H9 (cell line): ENCODE results near the gene GRIN2A. TPM values are rescaled to one million over a fixed set of nuclear protein-coding genes. Genes with fewer than 3 reads are reported as not detected.

ENCODE experiments used
- DNase-seq: peaks from one replicate; pipeline ENCODE4 v3.0.0-alpha.2; 2017
- H2AFZ ChIP-seq: one replicate; pipeline ENCODE4 v1.6.1; 2013; ENCODE audit warnings: mild to moderate bottlenecking, low read length, control low read depth, moderate library complexity
- H2AK5ac ChIP-seq: 2 replicates; pipeline ENCODE4 v1.6.1; 2013; ENCODE audit warnings: low read length, control low read depth, mixed read lengths; ENCODE audit not compliant: insufficient read length
- H2BK120ac ChIP-seq: one replicate; pipeline ENCODE4 v1.6.1; 2013; ENCODE audit warnings: low read depth, mild to moderate bottlenecking, low read length, control low read depth, inconsistent platforms; ENCODE audit not compliant: poor library complexity, severe bottlenecking
- H2BK12ac ChIP-seq: 2 replicates; pipeline ENCODE4 v1.6.1; 2013; ENCODE audit warnings: low read length, control low read depth, mixed read lengths, low read depth; ENCODE audit not compliant: insufficient read length
- H2BK15ac ChIP-seq: 2 replicates; pipeline ENCODE4 v1.6.1; 2013; ENCODE audit warnings: low read depth, low read length, control low read depth
- H2BK20ac ChIP-seq: one replicate; pipeline ENCODE4 v1.6.1; 2013; ENCODE audit warnings: low read depth, mild to moderate bottlenecking, low read length, control low read depth, inconsistent platforms; ENCODE audit not compliant: poor library complexity, severe bottlenecking
- H2BK5ac ChIP-seq: 2 replicates; pipeline ENCODE4 v1.6.1; 2013; ENCODE audit warnings: low read length, control low read depth, mixed read lengths; ENCODE audit not compliant: insufficient read length
- H3K14ac ChIP-seq: 2 replicates; pipeline ENCODE4 v1.6.1; 2013; ENCODE audit warnings: low read length, control low read depth; ENCODE audit not compliant: insufficient read depth
- H3K18ac ChIP-seq: 2 replicates; pipeline ENCODE4 v1.6.1; 2013; ENCODE audit warnings: low read depth, mild to moderate bottlenecking, mixed read lengths, low read length, control low read depth; ENCODE audit not compliant: insufficient read length
- H3K23ac ChIP-seq: 2 replicates; pipeline ENCODE4 v1.6.1; 2013; ENCODE audit warnings: low read length, control low read depth, mixed read lengths, low read depth; ENCODE audit not compliant: insufficient read length
- H3K23me2 ChIP-seq: 2 replicates; pipeline ENCODE4 v1.6.1; 2013; ENCODE audit warnings: low read depth, mild to moderate bottlenecking, mixed read lengths, low read length, control low read depth; ENCODE audit not compliant: insufficient read length, poor library complexity, severe bottlenecking
- H3K27ac ChIP-seq: 2 replicates; pipeline ENCODE4 v1.5.1; 2013; ENCODE audit warnings: low read length, control low read depth, mixed read lengths, low read depth; ENCODE audit not compliant: insufficient read length
- H3K27me3 ChIP-seq: 2 replicates; pipeline ENCODE4 v1.6.1; 2013; ENCODE audit warnings: low read length, control low read depth, inconsistent platforms; ENCODE audit not compliant: insufficient read depth
- H3K4ac ChIP-seq: 2 replicates; pipeline ENCODE4 v1.6.1; 2013; ENCODE audit warnings: low read depth, mild to moderate bottlenecking, control low read depth, inconsistent platforms, low read length, moderate library complexity
- H3K4me1 ChIP-seq: 2 replicates; pipeline ENCODE4 v1.6.1; 2013; ENCODE audit warnings: low read length, control low read depth, inconsistent platforms; ENCODE audit not compliant: insufficient read depth
- H3K4me2 ChIP-seq: 2 replicates; pipeline ENCODE4 v1.6.1; 2013; ENCODE audit warnings: low read length, control low read depth, mixed read lengths; ENCODE audit not compliant: insufficient read length, insufficient read depth
- H3K56ac ChIP-seq: 2 replicates; pipeline ENCODE4 v1.6.1; 2013; ENCODE audit warnings: low read depth, mild to moderate bottlenecking, mixed read lengths, low read length, control low read depth; ENCODE audit not compliant: insufficient read length
- H3K79me1 ChIP-seq: 2 replicates; pipeline ENCODE4 v1.6.1; 2013; ENCODE audit warnings: low read depth, mild to moderate bottlenecking, moderate library complexity, low read length, control low read depth, inconsistent platforms; ENCODE audit not compliant: insufficient read depth, poor library complexity, severe bottlenecking
- H3K79me2 ChIP-seq: 2 replicates; pipeline ENCODE4 v1.6.1; 2013; ENCODE audit warnings: low read length, control low read depth, inconsistent platforms; ENCODE audit not compliant: insufficient read depth
- H3K9ac ChIP-seq: 2 replicates; pipeline ENCODE4 v1.6.1; 2013; ENCODE audit warnings: low read length, control low read depth, mixed read lengths; ENCODE audit not compliant: insufficient read length; ENCODE audit errors: extremely low read depth
- H3K9me3 ChIP-seq: one replicate; pipeline ENCODE4 v1.6.1; 2013; ENCODE audit warnings: low read depth, low read length, inconsistent platforms; ENCODE audit not compliant: control insufficient read depth
- H3T11ph ChIP-seq: one replicate; pipeline ENCODE4 v1.6.1; 2013; ENCODE audit warnings: mild to moderate bottlenecking, low read length, control low read depth, inconsistent platforms
- H4K20me1 ChIP-seq: one replicate; pipeline ENCODE4 v1.6.1; 2013; ENCODE audit not compliant: control insufficient read depth, insufficient read length, insufficient read depth
- H4K5ac ChIP-seq: 2 replicates; pipeline ENCODE4 v1.6.1; 2013; ENCODE audit warnings: low read depth, mild to moderate bottlenecking, mixed read lengths, low read length, control low read depth; ENCODE audit not compliant: insufficient read length
- H4K8ac ChIP-seq: replicated peaks from 2 replicates; pipeline ENCODE4 v1.6.1; 2013; ENCODE audit warnings: low read length, control low read depth, mixed read lengths, low read depth; ENCODE audit not compliant: insufficient read length
- H4K91ac ChIP-seq: 2 replicates; pipeline ENCODE4 v1.6.1; 2013; ENCODE audit warnings: low read depth, mild to moderate bottlenecking, moderate library complexity, mixed read lengths, low read length, control low read depth; ENCODE audit not compliant: insufficient read length
- H3K27ac Mint-ChIP-seq, 3 experiments: 2 replicates in 2 of 3; 3 replicates in 1 of 3; pipeline ENCODE4 v1.8.0; 2020 to 2021; ENCODE audit warnings: mixed read lengths in 3 of 3, mild to moderate bottlenecking in 1 of 3, moderate library complexity in 1 of 3
- H3K27me3 Mint-ChIP-seq: 2 replicates; pipeline ENCODE4 v1.8.0; 2021; ENCODE audit warnings: low read depth, mild to moderate bottlenecking, moderate library complexity, mixed read lengths
- H3K36me3 Mint-ChIP-seq, 3 experiments: 2 replicates in 2 of 3; 3 replicates in 1 of 3; pipeline ENCODE4 v1.8.0; 2020 to 2021; ENCODE audit warnings: low read depth in 3 of 3, mixed read lengths in 3 of 3; ENCODE audit not compliant: insufficient read depth in 1 of 3
- H3K4me1 Mint-ChIP-seq, 2 experiments: 2 replicates each; pipeline ENCODE4 v1.8.0; 2020; ENCODE audit warnings: mixed read lengths in 2 of 2
- H3K4me3 Mint-ChIP-seq, 2 experiments: 2 replicates in 1 of 2; 3 replicates in 1 of 2; pipeline ENCODE4 v1.8.0; 2020 to 2021; ENCODE audit warnings: mild to moderate bottlenecking in 2 of 2, mixed read lengths in 2 of 2, moderate library complexity in 1 of 2
- H3K9me3 Mint-ChIP-seq, 2 experiments: 2 replicates in 1 of 2; 3 replicates in 1 of 2; pipeline ENCODE4 v1.8.0; 2020; ENCODE audit warnings: mild to moderate bottlenecking in 2 of 2, mixed read lengths in 2 of 2, moderate library complexity in 1 of 2
- WGBS: extraction: QIAGEN DNeasy Blood & Tissue Kit; methylation state at CpG from one replicate; pipeline ENCODE4 v1.1.7; 2013; ENCODE audit warnings: missing lambda C conversion rate, low lambda C conversion rate, mixed read lengths; ENCODE audit not compliant: insufficient read length; ENCODE audit errors: extremely low coverage; 5-methylcytosine and 5-hydroxymethylcytosine counted together
- total RNA-seq: library from RNA; stranded (reverse); gene quantifications from 2 replicates; pipeline ENCODE4 v1.2.1, GENCODE V29; 2021
- TF ChIP-seq, protein P1 (sequence below): fragments of 200-600 bp; sonication (generic); conservative IDR thresholded peaks from 3 replicates; pipeline ENCODE4 v1.8.0; 2021; ENCODE audit warnings: antibody characterized with exemption, mild to moderate bottlenecking

The GRIN2A gene
- total RNA-seq, 1 experiment from 2014 or later: 1.5 TPM

DNA sequence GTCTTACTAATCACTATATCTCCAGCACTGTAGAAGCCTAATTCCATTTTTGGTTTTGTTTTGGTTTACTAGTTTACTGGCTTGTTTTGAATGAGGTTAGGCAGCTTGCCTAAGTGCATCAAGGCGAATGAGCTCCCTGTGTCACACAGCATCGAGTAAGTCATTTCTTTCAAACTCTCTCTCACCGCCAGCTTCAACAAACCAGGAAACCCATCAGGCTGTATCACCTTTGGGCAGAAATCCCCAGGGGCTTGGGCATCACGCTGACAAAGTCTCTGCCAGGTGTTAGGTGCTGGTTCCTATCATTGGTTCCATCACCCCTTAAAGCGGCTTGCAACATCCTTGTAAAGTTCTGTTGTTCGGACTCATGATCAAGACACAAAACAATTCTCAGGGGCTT, 226.6 kb downstream of the GRIN2A start:
- no peaks in the 10 kb centered on the region for H3K79me1 ChIP-seq
- no peaks in the 10 kb centered on the region for H3K9me3 ChIP-seq
- no peak overlapping the region for H2AK5ac ChIP-seq
- no peaks in the 10 kb centered on the region for H3K23me2 ChIP-seq
- no peak overlapping the region for H2BK15ac ChIP-seq
- no peak overlapping the region for H2AFZ ChIP-seq
- H2BK20ac ChIP-seq: no peak overlapping the region
- no peak overlapping the region for H3K14ac ChIP-seq
- H3K56ac ChIP-seq: no peak overlapping the region
- Mint-ChIP-seq H3K27ac (no peak overlapping the region), H3K4me1 (peaks cover 29 to 33% of the 10 kb centered on the region in 2 experiments), H3K36me3 (no peaks in the 10 kb centered on the region), H3K4me3 (no peak overlapping the region), H3K27me3 (peaks cover 56% of the 10 kb centered on the region), H3K9me3 (no peaks in the 10 kb centered on the region)
- WGBS: no CpG with 5 or more reads among the region's 6 CpGs
- TF ChIP-seq, protein P1, sequence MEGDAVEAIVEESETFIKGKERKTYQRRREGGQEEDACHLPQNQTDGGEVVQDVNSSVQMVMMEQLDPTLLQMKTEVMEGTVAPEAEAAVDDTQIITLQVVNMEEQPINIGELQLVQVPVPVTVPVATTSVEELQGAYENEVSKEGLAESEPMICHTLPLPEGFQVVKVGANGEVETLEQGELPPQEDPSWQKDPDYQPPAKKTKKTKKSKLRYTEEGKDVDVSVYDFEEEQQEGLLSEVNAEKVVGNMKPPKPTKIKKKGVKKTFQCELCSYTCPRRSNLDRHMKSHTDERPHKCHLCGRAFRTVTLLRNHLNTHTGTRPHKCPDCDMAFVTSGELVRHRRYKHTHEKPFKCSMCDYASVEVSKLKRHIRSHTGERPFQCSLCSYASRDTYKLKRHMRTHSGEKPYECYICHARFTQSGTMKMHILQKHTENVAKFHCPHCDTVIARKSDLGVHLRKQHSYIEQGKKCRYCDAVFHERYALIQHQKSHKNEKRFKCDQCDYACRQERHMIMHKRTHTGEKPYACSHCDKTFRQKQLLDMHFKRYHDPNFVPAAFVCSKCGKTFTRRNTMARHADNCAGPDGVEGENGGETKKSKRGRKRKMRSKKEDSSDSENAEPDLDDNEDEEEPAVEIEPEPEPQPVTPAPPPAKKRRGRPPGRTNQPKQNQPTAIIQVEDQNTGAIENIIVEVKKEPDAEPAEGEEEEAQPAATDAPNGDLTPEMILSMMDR: no peak
- H3K18ac ChIP-seq: no peak overlapping the region
- H3K4me1 ChIP-seq: no peaks in the 10 kb centered on the region; the same call in 1 of the 2 replicates
- H3K23ac ChIP-seq: no peak overlapping the region
- no peak overlapping the region for H4K91ac ChIP-seq
- no peak overlapping the region for H3K9ac ChIP-seq
- no peak overlapping the region for H2BK12ac ChIP-seq
- H2BK5ac ChIP-seq: no peak overlapping the region
- H3T11ph ChIP-seq: no peak overlapping the region
- no peak overlapping the region for H3K4me2 ChIP-seq
- no peaks in the 10 kb centered on the region; the same call in 1 of the 2 replicates for H3K27me3 ChIP-seq
- no peaks in the 10 kb centered on the region for H3K79me2 ChIP-seq
- H3K4ac ChIP-seq: no peak overlapping the region
- no peak overlapping the region for H4K5ac ChIP-seq
- no peak overlapping the region for H3K27ac ChIP-seq
- peaks cover 2% of the 10 kb centered on the region for H4K20me1 ChIP-seq
- H2BK120ac ChIP-seq: no peak overlapping the region
- no peak overlapping the region for H4K8ac ChIP-seq
- no peak for DNase-seq
